ENCODE results near the gene LAMTOR2.

The LAMTOR2 gene

DNA sequence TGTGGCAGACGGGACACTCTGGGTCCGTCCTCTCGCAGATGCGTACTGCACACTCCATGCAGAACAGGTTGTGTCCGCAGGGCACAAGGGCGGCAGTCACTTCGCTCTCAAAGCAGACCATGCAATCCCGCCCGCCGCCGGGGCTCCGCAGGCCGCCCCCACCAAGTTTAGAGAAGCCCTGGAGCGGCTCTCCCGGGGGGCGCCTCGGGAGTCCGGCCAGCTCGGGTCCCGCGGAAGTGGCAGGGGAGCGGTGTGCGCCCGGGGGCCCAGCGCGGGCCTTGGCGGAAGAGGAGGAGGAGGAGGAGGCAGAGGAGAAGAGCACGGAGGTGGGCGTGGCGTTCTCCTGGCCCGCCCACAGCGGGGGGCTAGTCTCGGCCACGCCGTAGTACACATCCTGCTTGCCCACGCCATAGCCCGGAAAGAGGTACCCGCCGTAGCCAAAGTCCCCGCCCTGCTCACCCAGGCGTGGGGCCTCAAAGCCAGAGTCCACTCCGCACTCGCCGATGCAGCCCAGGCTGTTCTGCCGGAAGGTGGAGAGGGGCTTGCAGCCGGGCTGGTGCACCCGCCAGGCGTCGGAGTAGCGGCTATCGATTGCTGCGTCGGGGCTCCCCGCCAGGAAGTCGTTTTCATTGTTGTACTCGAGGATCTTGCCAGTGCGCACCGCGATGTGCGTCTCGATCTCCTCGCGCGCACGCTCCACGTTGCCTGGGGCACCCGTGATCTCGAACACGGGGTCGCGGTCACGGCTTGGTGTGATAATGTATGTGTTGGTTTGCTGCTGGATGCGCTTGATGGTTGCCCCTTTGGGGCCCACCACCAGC lies 22.2 kb downstream of the LAMTOR2 start:
- DNase-seq, result no peak

DNA sequence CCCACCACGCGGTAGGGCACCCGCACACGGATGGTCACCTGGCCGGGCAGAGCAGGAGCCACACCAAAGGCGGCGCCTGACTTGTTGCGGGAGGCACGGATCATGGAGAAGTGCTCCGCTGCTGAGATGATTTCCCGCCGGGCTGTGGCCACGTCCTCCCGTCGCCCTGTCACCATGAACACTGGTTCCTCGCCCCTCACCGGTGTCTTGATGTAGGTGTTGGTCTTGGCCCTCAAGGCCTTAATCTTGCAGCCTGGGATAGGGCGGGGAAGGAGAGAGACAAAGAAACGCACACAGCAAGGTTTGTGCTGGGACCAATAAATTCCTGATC lies 22.8 kb downstream of the LAMTOR2 start:
- no peak for DNase-seq

DNA sequence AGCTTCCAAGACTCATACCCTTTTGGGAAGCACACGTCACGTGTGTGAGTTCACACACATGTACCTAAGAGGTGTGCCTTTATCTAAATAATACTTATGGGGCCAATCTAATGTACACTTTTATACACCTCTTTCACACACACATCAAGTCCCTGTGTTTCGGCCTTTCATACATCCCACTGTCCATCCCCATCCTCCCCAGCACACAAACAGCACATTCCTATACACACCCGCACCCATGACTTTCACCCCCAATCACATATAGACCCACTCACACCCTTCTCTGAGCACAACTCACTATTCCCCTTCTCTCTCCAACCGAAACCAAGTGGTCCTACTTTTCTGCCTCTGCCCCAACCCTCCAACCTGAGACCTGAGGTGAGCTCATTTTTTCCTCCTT lies 24.1 kb downstream of the LAMTOR2 start:
- DNase-seq, result no peak

DNA sequence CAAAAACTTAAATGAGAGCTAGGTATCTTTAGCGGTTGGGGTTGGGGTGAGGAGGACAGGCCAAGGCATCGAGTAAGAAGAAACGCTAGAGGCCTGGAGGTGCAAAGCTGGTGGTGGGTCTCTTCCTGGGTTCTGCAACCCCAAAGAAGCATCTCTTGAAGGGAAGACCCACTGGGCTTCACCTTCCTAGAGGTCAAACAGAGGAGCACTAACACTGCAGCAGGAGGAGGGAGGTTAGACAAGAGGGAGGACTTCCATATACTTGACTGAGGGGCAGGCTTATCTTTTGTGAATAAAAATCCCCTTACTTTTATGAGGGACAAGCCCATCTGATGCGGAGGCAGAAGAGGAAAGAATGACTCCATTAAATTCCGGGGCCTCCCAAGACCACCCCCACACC lies 25.2 kb downstream of the LAMTOR2 start:
- DNase-seq, result no peak

DNA sequence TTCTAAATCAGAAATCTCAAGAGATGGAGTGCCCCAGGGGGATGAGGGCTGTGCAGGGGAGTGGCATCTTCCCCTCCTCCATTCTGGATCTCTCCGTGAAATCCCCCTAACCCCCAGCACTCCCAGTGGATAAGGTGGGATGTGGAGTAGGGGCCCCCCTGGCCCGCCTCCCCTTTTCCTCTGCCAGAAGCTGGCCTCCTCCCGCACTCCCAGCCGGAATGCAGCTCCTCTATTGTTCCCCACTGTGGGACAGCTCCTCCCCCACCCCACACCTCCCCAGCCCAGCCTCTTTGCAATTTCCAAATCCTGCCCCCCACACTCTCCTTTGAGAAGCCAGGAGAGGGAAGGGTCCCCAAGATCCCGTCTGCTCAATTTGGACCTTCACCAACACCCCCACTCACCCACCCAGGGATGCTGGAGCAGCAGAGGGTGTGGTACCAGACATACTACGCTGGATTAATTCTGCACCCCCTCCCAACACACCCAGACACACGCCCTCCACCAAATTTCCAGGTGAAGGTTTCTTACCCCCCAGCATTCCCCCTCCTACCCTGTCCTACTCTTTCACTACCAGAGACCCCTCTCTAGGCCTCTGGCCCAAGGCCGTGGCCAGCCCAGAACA lies 25.8 kb downstream of the LAMTOR2 start:
- no peak for DNase-seq

DNA sequence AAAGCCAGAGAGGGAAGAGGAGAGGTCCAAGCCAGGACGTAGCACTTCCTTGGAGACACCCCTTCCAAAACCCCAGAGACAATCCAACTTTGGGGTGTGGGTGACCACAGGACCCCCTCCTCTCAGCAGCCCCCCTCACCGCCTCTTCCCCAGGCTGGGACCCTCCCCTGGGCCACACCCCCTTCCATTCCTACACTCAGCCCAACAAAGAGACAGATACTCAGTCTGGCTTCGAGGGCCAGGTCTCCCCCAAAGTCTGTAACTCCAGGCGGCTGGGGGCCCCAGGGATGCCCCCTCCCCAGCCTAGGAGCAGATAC lies 26.2 kb downstream of the LAMTOR2 start:
- DNase-seq, result no peak

DNA sequence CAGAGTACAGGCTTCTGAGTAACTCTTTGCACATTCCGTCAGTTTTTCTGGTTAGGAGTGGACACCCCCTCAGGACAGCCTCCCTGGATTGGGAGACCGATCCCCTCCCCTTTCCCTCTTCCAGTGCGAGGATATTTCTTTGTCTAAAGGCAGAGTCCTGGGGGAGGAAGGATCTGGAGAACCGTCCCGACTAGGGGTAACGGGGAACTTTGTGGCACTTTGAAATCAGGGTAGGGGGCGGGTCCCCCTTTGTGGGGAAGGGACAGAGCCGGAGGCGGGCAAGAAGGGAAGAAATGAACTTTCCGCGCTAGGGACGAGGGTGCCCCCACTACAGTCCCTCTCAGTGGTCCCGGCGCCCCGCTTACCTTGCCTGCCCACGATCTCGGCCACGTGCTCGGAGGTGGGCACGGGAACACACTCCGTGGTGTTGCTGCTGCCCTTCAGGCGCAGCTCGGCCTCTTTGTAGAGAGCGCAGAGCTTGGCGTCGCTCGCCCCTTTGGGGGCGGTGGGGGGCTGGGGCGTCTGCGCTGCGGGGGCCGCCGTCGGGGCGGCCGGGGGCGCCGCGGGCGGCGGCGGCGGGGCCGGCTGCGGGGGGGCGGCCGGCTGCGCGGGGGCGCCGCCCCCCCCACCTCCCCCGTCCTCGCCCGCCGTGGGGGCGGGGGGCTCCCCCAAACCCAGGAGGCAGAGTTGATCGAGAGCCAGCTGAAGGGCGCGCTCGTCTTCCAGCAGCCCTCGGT lies 26.8 kb downstream of the LAMTOR2 start:
- no peak for DNase-seq

DNA sequence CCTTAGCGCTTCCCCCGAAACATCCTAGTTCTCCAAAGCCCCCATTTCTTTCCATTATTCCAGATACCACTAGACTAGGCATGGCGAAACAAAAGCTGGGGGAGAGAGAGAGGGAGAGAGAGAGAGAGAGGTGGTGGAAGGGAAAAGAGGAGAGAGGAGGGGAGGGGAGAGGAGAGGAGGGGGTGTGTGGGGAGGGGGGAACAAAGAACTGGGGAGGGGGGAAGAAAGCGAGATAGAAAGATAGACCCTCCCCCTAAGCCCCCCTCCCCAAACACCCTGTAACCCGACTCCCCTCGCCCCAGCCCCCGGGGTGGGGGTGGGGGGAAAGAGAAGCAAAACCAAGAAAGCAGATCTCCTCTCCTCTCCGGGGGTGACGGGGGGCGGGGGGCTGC lies 27.3 kb downstream of the LAMTOR2 start:
- DNase-seq, result no peak

DNA sequence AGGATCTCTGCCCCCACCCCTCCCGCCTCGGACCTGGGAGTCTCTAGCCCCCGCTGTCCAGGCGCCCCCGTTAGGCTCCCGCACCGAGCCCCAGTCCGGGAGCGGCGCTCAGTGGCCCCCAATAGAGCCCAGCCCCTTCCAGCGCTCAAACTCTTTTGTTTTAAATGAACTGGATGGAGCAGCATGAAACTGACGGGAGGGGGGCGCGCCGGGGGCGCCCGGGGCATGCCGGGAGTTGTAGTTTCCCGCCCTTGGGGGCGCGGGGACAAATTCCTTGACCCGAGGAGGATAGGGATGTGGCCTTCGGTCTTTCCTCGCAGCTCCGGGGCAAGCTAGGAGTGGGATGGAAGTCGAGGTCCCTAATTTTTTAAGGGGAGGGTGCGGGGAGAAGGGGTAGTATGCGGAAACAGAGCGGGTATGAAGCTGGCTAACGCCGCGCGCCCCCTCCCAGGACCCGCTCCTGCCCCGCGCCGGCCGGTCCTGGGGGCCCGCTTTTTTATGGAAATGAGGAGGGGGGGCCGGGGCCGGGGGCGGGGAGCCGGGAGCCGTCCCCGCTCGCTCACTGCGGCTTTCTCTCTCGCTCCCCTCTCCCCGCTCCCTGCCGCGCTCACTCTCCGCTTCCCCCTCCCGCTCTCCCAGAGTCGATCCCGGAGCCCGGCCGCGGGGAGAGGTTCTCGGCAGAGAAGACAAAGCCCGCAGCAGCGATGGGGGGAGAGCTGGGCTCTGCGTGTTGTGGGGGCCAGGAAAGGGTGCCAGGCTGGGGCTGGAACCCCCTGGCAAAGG lies 27.9 kb downstream of the LAMTOR2 start, which contains the start of gene MEX3A:
TSS of gene MEX3A (minus strand) at position 157 of the 783 bp plus-strand sequence. CDS start 467 bp downstream, outside the sequence.
- DNase-seq, result peak; percentile 59

DNA sequence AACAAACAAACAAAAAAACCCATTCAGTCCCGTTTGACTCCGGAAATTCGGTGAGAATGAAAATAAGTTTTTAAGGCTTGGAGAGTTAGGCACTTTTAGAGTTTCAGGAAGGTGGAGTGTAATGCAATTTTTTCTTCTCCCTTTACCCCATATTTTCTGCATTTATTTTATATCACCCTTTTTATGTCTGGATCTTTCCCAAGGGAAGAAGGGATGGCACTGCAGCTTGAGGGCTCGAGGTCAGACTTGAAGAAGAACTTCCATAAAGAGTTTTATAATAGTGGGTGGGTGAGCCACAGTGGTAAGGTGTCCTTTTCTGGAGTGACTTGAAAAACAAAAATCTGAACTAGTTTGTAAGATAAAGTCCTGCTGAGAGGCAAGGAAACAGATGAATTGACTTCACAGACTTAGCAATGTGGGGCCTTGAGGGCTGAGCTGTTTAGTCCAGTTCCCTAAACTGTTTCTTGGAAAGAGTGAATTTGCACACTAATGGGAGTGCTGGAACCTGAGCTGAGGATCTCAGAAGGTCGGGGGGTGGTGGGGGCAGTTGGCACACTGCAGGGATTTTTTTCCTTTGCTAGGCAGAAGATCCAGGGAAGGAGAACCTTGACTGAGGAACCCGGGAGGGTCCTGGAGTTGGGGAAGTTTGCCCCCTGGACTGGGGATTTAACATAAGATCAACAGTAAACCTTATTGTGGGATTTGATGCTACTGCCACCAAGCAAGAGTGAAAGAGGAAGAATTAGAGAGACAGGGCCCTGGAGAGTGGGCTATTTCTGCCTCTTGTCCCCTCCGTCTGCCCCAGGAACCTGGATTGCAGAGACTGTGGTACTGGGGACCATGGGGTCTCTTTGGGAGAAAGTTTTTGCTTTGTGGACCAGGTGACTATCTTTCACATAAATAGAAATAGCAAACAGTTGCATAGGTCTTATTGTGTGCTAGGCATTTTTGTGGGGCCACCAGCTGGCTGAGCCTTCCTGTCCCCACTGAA lies 29.5 kb downstream of the LAMTOR2 start:
- no peak for DNase-seq

DNA sequence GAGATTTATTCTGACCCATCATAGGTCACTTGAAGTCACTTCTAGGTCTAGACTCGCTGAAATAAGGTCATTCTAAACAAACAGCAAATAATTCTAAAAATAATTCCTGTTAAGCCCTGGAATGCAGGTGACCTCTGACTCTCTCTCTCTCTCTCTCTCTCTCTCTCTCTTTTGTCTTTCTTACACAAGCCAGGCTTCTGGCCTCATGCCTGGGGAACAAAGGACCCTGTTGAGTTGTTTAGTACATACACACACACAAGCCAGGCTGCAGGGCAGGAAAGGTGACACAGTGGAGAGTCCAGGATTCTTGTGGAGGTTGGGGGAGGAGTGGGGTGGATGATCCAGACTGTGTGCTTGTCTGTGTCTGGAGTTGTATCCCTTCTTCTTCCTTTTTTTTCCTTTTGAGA lies 31.7 kb downstream of the LAMTOR2 start:
- DNase-seq, result no peak

DNA sequence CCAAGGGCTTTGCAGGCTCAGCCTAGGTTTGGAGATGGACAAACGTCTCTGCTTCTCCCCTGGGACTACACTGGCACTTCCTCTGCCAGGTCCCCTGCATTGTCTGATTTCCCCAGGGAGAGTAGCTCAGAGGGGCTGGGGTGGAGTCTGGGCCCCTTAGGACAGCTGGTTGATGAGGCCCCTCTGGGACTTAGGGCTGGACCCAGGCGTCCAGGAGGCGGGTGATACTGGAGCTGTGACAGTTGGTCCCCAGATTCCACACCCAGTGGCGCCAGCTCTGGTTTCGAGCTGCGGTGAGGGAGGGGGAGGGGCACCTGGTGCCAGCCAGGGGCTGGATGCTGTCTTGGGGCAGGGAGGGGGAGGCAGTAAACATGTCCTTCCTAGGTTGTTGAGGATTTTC lies 35.1 kb downstream of the LAMTOR2 start:
- DNase-seq, result no peak

DNA sequence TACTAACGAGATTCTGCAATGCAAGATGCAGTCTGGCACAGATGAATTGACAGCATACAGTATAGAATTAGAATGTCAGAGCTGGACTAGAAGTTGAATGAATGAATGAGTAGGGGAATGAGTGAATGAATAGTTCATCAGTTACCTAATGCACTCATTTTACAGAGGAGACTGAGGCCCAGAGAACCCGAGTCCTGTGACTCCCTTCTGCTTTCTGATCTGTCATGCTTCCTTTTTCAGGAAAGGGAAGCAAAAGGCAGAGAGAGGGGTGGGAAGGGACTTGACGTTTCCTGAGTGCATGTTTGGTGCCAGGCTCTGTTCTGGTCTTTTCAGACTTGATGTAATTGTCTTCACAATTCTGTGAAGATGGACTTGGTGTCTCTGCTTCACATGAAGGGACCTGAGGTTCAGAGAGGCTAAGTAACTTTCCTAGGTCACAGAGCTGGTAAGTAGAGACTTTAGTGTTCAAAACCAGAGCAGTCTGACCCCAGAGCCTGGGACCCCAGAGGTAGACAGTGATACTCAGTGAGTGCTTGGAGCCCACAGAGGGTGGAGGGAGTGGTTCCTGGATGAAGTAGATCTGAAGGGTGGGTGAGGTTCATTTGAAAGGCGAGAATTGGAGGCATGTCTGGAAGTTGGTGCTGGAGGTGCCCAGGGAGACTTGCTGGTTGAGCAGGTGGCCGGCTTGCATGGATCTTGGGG lies 35.7 kb downstream of the LAMTOR2 start:
- DNase-seq, result no peak

DNA sequence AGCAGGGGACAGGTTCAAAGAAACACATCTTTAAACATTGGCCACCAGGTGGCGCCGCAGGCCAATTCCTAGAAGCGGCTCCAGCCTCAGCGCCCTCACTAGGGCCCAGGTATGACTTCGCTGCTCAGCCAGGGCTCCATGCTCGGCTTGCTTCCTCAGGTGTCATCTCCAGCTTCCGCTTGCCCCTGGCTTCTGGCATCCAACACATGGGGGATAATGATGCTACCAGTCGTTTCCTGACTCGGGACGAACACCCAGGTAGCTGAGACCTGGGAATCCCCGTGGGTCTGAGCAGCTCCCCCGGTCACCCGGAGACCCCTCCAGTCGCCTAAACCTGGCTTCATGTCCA lies 36.2 kb downstream of the LAMTOR2 start:
- peak; percentile 31 for DNase-seq

DNA sequence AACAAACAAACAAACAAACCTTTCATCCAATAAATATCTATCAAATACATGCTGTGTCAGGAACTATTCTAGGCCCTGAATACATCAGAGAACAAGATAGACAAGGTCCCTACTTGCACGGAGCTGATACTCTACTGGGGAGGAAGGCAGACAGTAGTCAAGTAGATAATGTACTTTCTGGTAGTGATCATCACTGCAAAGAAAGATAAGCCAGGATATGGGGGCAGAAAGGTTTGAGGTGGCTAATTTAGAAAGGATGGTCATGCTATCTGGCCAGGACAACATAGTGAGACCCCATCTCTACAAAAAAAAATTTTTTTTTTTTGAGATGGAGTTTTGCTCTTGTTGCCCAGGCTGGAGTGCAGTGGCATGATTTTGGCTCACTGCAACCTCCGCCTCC lies 37.0 kb downstream of the LAMTOR2 start:
- DNase-seq, result no peak

DNA sequence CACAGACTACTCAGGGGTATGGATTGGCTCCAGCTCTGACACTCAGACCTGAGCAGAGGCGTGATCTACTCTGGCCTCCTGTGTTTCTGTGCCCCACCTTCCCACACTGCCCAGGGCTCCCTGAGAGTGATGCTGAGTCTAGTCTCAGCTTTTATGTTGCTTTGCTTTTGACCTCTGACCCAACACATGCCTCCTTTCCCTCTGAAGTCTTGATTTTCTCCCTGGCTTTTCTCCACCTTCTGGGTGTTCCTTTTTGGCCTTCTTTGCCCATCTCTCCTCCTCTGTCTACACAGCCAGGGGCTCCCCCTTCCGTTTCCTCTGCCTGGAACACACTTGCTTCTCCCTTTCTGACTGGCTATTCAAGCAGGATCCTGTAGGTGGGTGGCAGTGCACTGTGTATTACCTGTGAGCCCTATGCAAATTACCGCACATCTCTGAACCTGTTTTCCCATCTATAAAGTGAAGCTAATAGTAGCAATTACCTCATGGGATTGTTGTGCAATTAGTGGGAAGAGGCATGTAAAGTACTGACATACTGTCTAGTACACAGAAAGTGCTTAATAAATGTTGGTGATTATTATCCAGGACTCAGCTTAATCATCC lies 41.4 kb downstream of the LAMTOR2 start:
- DNase-seq, result no peak

DNA sequence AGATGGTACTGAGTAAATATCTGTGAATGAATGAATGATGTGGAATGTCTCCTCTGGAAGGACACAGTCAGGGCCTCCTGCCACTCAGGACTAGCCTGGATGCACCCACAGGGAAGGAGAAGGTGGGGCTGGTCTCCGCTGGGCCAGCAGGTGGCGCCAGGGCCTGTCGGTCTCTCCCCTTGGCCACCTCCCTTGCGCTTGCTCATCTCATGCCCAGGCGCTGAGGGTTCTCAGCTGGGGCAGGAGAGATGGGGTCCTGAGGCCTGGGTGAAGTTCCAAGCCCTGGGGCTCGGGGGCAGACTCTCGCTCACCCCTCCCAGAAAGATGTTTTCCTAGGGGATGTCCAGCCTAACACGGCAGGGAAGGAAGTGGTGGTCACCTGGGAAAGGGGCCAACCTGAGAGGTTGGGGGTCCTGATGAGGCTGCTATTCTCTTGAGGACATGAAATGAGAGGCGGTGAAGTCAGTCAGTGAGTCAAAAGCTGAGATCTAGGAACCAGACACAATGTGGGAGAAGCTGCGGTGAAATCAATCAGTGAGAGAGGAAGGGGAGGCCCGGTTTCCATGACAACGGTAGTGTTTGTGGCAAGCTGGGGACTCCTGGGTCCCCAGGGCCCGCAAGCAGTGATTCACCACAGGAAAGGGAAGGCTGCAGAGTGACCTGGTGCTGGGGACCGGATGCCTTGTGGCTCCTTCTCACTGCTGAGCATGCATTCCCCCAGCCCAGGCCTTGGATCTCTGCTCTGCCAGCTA lies 42.2 kb downstream of the LAMTOR2 start:
- DNase-seq, result peak; percentile 60

DNA sequence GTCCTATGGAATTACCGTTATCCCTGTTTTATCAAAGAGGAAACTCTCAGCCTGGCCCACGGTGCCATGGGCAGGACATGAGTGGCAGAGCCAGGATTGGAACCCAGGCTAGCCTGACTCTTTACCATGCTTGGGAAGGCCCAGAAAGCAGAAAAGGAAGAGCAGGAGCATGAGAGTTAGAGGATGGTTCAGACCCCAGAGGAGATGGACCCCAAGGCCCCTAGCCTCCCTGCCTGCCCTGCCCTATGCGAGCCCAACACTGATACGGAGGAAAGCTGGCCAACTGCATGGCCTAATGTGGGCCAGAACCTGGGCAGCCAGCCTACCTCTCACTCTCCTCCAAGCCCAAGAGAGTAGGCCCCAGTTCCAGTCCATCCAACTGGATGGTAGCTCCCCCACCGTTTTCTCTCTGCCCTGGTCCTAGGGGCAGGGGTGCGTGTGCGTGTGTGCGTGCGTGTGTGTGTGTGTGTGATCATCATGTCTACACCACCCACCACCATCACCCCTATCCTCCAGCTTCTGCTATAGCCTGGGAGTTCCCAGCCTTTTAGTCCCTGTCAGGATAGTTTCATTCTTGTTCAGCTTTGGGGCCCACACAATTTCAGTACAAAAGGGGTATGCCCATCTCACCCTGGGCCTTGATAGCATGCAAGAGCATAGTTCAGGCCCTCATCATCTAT lies 43.1 kb downstream of the LAMTOR2 start:
- no peak for DNase-seq

DNA sequence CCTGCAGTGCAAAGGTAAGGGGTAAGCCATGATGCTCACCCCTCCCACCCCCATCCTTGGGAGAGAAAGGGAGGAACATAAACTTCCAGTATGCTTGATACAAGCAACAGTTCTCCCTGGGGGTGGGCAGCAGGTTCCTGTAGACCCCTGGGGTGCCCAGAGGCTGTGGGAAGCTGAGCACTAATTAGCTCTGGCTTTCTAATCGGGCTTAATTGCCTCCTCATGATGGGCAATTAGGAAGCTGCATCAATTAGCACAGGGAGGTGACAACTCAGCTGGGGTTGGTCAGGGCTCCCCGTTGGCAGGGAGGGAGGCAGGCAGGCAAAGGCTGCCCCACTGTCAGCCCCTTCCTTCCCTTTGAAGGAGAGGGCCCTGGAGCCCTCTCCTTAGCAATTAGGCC lies 44.2 kb downstream of the LAMTOR2 start:
- DNase-seq, result no peak

DNA sequence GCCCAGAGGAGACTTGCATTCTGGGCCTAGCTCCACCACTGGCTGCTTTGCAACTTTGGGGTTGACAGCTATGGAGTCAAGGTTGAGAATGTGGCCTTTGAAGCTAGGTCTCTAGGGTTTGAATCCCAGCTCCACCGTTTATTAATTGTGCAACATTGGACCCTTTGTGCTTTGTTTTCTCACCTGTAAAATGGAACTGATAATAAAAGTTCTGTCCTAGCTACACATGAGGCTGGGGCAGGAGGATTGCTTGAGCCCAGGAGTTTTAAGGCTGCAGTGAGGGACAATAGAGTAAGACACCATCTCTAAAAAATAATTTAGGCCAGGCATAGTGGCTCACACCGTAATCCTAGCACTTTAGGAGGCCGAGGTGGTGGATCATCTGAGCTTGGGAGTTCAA lies 44.7 kb downstream of the LAMTOR2 start:
- DNase-seq, result no peak

Data from NCI-H187 treated with DMSO at 0.1 percent for 48 hours (cell line).